HG03571 (cell line): ENCODE results near the gene NAALADL2.

Experiments
- ATAC-seq: cut with Tn5 transposase; IDR thresholded peaks from one replicate; pipeline ENCODE4 v1.9.1; 2021; ENCODE audit not compliant: unreplicated experiment

NAALADL2 gene

GRCh38 chr3:174859114-174859735, at the start of gene NAALADL2:
NAALADL2 (plus strand) TSS chr3:174859334.
- ATAC-seq, result no peak

- ATAC-seq, result no peak
Observed at GRCh38 chr3:174810254-174810653, 48.9 kb upstream of the NAALADL2 start.

- ATAC-seq, result no peak
Observed at GRCh38 chr3:174812172-174812862, 46.8 kb upstream of the NAALADL2 start.

- ATAC-seq, result no peak
Observed at GRCh38 chr3:174815750-174816149, 43.4 kb upstream of the NAALADL2 start.

GRCh38 chr3:174820885-174821284, 38.2 kb upstream of the NAALADL2 start:
- no peak for ATAC-seq

GRCh38 chr3:174821477-174821876, 37.7 kb upstream of the NAALADL2 start:
- ATAC-seq, result no peak

- ATAC-seq, result no peak
Observed at GRCh38 chr3:174822320-174822719, 36.8 kb upstream of the NAALADL2 start.

- ATAC-seq, result no peak
Observed at GRCh38 chr3:174826069-174826468, 33.1 kb upstream of the NAALADL2 start.

GRCh38 chr3:174844746-174845145, 14.4 kb upstream of the NAALADL2 start:
- ATAC-seq, result no peak

- ATAC-seq, result no peak
Observed at GRCh38 chr3:174846055-174846454, 13.1 kb upstream of the NAALADL2 start.

GRCh38 chr3:174854987-174855386, 4.1 kb upstream of the NAALADL2 start:
- ATAC-seq, result no peak

GRCh38 chr3:174857301-174857700, 1.8 kb upstream of the NAALADL2 start:
- no peak for ATAC-seq

- no peak for ATAC-seq
Observed at GRCh38 chr3:174858353-174858752, 781 bp upstream of the NAALADL2 start.

GRCh38 chr3:174859756-174860155, 622 bp downstream of the NAALADL2 start:
- no peak for ATAC-seq

GRCh38 chr3:174862101-174862500, 3.0 kb downstream of the NAALADL2 start:
- no peak for ATAC-seq

GRCh38 chr3:174862666-174863065, 3.5 kb downstream of the NAALADL2 start:
- no peak for ATAC-seq

- ATAC-seq, result no peak
Observed at GRCh38 chr3:174863488-174863887, 4.4 kb downstream of the NAALADL2 start.

GRCh38 chr3:174869448-174869847, 10.3 kb downstream of the NAALADL2 start:
- no peak for ATAC-seq

GRCh38 chr3:174873832-174874657, 14.9 kb downstream of the NAALADL2 start:
- no peak for ATAC-seq

GRCh38 chr3:174882789-174883188, 23.7 kb downstream of the NAALADL2 start:
- no peak for ATAC-seq

- ATAC-seq, result no peak
Observed at GRCh38 chr3:174883881-174884675, 24.9 kb downstream of the NAALADL2 start.
